A549 treated with RU486 at 1 μM for 4 hours (cell line): ENCODE data around the gene OGFR. TPM values are rescaled to one million over a fixed set of nuclear protein-coding genes. Genes with fewer than 3 reads are reported as not detected.

Experiments
- total RNA-seq: library from RNA; stranded (reverse); fragments of 200-300 nt; extraction: Qiagen RNA extraction; gene quantifications from 5 replicates; pipeline ENCODE4 v1.2.3, GENCODE V29; 2022; ENCODE audit warnings: low read depth

The OGFR gene, protein sequence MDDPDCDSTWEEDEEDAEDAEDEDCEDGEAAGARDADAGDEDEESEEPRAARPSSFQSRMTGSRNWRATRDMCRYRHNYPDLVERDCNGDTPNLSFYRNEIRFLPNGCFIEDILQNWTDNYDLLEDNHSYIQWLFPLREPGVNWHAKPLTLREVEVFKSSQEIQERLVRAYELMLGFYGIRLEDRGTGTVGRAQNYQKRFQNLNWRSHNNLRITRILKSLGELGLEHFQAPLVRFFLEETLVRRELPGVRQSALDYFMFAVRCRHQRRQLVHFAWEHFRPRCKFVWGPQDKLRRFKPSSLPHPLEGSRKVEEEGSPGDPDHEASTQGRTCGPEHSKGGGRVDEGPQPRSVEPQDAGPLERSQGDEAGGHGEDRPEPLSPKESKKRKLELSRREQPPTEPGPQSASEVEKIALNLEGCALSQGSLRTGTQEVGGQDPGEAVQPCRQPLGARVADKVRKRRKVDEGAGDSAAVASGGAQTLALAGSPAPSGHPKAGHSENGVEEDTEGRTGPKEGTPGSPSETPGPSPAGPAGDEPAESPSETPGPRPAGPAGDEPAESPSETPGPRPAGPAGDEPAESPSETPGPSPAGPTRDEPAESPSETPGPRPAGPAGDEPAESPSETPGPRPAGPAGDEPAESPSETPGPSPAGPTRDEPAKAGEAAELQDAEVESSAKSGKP
- 38.9 to 51.2 TPM (median 44.8 TPM) in 5 replicates for total RNA-seq

DNA sequence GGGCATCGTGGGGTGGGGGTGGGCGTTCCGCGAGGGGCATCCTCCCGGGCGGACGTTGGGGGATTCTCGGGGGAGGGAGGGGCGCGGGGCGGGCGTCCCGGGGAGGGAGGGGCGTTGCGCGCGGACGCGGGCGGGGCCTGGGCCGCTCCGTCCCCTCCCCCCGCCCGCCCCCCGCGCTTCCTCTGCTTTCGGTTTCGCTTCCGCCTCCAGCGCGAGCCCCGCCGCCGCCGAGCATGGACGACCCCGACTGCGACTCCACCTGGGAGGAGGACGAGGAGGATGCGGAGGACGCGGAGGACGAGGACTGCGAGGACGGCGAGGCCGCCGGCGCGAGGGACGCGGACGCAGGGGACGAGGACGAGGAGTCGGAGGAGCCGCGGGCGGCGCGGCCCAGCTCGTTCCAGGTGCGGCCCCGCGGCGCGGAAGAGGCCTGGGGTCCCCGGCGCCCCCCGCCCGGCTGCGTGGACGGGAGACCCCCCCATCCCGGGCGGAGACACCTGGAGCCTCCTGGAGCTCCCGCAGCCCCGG is at the start of gene OGFR:
Gene OGFR, plus strand, starts transcription at position 209 of the 528 bp plus-strand sequence. Its CDS starts 25 bp downstream, at position 234.

DNA sequence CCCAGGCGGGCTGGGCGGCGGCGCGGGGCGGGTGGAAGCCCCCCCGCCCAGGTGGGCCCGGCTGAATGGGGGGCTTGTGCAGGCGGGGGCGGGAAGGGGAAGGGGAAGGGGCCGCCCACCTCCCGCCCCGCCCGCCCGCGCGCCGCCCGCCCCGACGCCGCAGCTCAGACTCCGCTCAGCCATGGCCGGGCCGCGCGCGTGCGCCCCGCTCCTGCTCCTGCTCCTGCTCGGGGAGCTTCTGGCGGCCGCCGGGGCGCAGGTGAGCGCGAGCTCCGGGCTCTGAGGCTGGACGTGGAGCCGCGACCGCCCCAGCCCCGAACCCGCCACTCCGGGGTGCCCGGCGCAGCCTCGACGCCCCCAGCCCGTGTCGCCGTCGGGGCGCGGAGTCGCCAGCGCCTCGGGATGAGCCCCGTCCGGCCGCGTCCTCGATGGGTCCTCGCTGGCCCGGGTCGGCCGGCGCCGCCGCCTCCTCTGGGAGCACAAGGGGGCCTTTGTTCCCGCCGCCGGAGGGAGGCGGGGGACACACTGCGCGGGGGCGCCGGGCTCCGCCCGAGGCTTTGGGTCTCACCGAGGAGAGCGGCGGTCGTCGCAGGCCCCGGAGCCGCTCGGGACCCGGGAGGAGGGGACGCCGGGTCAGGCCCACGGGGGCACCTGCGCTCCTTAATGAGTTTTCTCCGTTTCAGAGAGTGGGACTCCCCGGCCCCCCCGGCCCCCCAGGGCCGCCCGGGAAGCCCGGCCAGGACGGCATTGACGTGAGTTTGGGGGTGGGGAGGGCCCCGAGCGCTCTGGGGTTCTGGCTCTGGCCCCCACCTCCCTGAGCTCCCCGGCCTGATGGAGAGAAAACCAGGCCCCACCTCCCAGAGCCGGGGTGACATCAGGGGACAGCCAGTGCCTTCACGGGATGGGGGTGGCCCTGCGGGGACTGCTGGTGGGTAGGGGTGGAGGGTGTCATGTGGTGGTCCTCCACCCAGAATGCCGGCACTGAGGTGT is 12.5 kb downstream of the OGFR start, which contains the start of gene COL9A3:
Gene COL9A3, plus strand, starts transcription at position 167 of the 990 bp plus-strand sequence. Its CDS starts 15 bp downstream, at position 182.

DNA sequence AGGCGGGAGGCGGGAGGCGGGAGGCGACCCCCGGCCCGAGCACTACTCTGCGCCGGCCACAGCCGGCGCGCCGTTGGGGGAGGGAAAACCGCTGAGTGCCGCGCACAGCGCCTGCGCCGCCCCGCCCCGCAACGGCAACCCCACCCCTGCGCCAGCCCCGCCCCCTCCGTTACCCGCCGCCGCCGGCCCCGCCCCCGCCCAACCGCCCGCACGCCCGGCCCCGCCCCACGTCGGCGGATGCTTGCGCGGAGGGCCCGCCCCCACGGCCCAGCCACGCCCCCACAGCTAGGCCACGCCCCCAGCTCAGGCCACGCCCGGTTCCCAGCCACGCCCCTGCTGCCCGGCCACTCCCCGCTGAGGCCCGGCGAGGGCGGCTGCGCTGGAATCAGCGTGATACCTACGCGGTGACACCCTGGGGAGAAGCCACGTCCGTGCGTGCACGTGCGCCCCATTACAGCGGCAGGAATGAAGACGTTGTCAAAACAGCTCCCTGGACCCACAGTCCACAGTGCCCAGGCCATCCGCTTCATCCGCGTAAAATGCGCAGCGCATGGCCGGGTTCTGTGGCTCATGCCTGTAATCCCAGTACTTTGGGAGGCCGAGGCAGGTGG is 57.2 kb downstream of the OGFR start, which contains the start of gene TCFL5:
Gene TCFL5, minus strand, starts transcription at position 97 of the 611 bp plus-strand sequence. CDS start 152 bp downstream, outside the sequence.

Other genes starting within 250 kb of the OGFR start
- 5.0 to 10.1 TPM (median 7.7 TPM) in 5 replicates for gene SLCO4A1, start 162.3 kb upstream of the OGFR start, total RNA-seq
- gene NTSR1, start 96.0 kb upstream of the OGFR start, total RNA-seq: 0.08 to 0.27 TPM (median 0.16 TPM) in 5 replicates
- gene MRGBP, start 8.4 kb upstream of the OGFR start, total RNA-seq: 22.7 to 25.6 TPM (median 24.4 TPM) in 5 replicates
- gene COL9A3, start 12.2 kb downstream of the OGFR start, total RNA-seq: 0.18 to 0.87 TPM (median 0.43 TPM) in 5 replicates
- gene TCFL5, start 57.0 kb downstream of the OGFR start, total RNA-seq: 3.5 to 4.9 TPM (median 4.8 TPM) in 5 replicates
- gene DIDO1, start 121.7 kb downstream of the OGFR start, total RNA-seq: 18.3 to 25.1 TPM (median 23.2 TPM) in 5 replicates
- 20.2 to 22.6 TPM (median 22.0 TPM) in 5 replicates for gene GID8, start 133.3 kb downstream of the OGFR start, total RNA-seq
- gene SLC17A9, start 147.9 kb downstream of the OGFR start, total RNA-seq: 0.02 to 0.43 TPM (median 0.25 TPM) in 3 of 5 replicates, not detected in the others
- not detected in 5 replicates for gene BHLHE23, start 202.1 kb downstream of the OGFR start, total RNA-seq